Raji (cell line): ENCODE measurements around the gene TJP3.

Source experiments
- POLR2A ChIP-seq: IDR thresholded peaks from 2 replicates; pipeline ENCODE4 v1.6.1; 2011; ENCODE audit warnings: low read depth, low read length, control low read depth; ENCODE audit not compliant: insufficient read depth

The TJP3 gene

GRCh38 chr19:3785938-3786824 lies 78.0 kb downstream of the TJP3 start, which contains the start of gene MATK:
TSS of gene MATK (minus strand) at chr19:3786381. CDS start at chr19:3785135, 1,246 bp downstream.
- no peak for TF ChIP-seq POLR2A

GRCh38 chr19:3788996-3789778 lies 81.0 kb downstream of the TJP3 start:
- TF ChIP-seq POLR2A, result no peak

DNA sequence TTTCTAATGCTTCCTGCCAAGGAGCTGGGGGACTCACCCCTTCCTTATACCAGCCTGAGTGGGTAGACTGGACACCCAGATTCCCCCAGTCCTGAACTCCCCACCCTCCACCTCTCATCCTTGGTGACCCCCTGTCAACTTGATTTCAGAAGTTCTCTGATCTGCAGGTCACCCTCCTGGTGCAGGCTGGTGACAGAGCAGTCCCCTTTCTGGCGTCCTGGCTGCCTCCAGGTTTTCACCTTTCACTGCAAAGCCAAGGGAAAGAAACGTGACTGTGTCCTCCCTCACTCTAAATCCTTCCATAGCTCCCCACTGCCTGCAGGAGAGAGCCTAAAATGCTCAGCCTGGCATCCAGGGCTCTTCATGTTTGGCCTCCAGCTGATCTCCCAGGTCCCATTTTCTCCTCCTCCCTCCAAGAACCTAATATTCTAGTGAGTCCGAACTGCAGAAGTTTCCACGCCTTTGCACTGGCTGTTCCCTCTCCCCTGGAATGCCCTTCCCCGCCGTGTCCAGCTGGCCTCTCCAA lies 82.1 kb downstream of the TJP3 start:
- no peak for TF ChIP-seq POLR2A

DNA sequence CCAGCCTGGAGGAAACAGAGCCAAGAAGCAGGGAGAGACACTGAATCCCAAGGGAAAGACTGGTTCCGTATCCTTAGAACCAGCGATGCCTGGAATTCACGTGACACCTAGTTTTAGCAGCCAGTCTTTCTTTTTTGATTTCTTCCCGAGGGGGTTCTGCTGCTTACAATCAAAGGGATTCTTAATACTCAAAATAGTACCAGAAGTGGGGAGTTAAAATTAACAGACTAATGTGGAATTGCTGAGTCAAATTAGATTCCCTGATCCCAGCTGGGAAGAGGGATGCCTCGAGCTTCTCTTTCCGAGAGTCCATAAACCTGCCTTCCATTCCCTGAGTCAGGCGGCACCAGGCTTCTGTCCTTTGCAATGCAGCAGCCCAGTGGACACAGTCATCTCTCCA lies 82.8 kb downstream of the TJP3 start:
- TF ChIP-seq POLR2A, result no peak

GRCh38 chr19:3792114-3792513 lies 83.9 kb downstream of the TJP3 start:
- no peak for TF ChIP-seq POLR2A

DNA sequence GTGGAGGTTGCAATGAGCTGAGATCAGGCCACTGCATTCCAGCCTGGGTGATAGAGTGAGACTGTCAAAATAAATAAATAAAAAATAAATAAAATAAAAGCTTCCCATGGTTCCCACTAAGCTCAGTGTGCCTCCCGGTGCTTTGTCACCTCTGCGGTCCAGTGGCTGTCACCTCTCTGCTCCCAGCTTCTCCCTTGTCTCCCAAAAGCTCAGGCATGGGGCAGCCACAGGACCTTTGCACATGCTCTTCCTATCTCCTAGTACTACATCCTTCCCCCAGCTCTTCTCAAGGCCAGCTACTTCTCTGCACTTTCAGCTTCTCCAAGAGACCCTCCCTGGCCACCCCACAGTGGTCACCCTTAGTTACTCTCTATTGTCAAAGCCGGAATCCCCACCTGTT lies 85.6 kb downstream of the TJP3 start:
- no peak for TF ChIP-seq POLR2A

- TF ChIP-seq POLR2A, result no peak
These were observed 88.2 kb downstream of the TJP3 start for GRCh38 chr19:3796358-3796757.

DNA sequence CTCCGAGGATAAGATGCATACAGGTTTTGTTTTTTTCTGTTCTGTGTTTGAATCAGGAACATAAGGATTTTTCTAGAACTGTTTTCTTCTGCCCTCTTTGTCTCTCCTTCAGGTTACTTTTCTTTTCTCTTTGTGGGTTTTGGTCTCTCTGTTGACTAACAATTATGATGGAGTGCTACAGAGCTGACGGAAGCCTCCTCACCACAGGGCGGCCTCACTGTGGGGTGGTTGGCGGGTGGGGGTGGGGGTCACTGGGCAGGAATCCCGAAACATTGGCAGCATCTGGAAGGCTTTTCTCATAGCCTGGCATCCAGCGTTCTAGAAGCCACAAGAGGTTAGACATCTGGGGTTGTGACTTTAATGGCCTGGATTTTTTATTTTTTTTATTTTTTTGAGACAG lies 90.0 kb downstream of the TJP3 start:
- no peak for TF ChIP-seq POLR2A
